Ovary (tissue), 3 donors: ENCODE results near the gene NEK1.

Source experiments
- EP300 ChIP-seq: sonication (generic); formaldehyde crosslinking; IDR thresholded peaks from one replicate; pipeline ENCODE4 v1.6.1; 2017; ENCODE audit warnings: antibody characterized with exemption
- POLR2A ChIP-seq: fragments of 450-650 bp; IDR thresholded peaks from one replicate; pipeline ENCODE4 v1.6.1; 2017; ENCODE audit warnings: antibody characterized with exemption, mild to moderate bottlenecking, moderate library complexity
- TF ChIP-seq, protein P1 (sequence below), 3 donors: fragments of 450-650 bp in 2 of 3; fragments of 200-600 bp in 1 of 3; IDR thresholded peaks; one replicate each; pipeline versions ENCODE4 v1.5.1 to v1.8.0; 2016 to 2022; ENCODE audit warnings: antibody characterized with exemption in 3 of 3, mild to moderate bottlenecking in 1 of 3
- donor health status: DM: no; HTN: no; CAD: no.

DNA sequence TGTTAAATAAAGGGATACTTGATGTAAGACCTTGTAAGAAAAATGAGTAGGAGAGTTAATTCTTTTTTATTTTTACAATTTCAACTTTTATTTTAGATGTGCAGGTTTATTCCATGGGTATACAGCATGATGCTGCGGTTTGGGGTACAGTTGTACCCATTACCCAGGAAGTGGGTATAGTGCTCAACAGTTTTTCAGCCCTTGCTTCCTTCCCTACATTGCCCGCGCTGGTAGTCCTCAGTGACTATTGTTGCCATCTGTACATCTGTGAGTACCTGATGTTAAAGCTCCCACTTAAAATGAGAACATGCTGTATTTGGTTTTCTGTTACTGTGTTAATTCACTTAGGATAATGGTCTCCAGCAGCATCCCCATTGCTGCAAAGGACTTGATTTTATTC is 17.7 kb upstream of the NEK1 start:
- TF ChIP-seq, protein P1, sequence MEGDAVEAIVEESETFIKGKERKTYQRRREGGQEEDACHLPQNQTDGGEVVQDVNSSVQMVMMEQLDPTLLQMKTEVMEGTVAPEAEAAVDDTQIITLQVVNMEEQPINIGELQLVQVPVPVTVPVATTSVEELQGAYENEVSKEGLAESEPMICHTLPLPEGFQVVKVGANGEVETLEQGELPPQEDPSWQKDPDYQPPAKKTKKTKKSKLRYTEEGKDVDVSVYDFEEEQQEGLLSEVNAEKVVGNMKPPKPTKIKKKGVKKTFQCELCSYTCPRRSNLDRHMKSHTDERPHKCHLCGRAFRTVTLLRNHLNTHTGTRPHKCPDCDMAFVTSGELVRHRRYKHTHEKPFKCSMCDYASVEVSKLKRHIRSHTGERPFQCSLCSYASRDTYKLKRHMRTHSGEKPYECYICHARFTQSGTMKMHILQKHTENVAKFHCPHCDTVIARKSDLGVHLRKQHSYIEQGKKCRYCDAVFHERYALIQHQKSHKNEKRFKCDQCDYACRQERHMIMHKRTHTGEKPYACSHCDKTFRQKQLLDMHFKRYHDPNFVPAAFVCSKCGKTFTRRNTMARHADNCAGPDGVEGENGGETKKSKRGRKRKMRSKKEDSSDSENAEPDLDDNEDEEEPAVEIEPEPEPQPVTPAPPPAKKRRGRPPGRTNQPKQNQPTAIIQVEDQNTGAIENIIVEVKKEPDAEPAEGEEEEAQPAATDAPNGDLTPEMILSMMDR (IDR thresholded peaks at IDR 0.05), result no peak
- TF ChIP-seq POLR2A (no peak), EP300 (no peak)
